ENCODE measurements around the gene TMEM198. TPM values are rescaled to one million over a fixed set of nuclear protein-coding genes. Genes with fewer than 3 reads are reported as not detected.

Gene TMEM198
- total and polyA plus RNA-seq, 9 of the 15 experiments (the other 6 are each of a cell fraction or from before 2014, with no cell fraction given): 0.03 to 3.8 (median 1.0) TPM

DNA sequence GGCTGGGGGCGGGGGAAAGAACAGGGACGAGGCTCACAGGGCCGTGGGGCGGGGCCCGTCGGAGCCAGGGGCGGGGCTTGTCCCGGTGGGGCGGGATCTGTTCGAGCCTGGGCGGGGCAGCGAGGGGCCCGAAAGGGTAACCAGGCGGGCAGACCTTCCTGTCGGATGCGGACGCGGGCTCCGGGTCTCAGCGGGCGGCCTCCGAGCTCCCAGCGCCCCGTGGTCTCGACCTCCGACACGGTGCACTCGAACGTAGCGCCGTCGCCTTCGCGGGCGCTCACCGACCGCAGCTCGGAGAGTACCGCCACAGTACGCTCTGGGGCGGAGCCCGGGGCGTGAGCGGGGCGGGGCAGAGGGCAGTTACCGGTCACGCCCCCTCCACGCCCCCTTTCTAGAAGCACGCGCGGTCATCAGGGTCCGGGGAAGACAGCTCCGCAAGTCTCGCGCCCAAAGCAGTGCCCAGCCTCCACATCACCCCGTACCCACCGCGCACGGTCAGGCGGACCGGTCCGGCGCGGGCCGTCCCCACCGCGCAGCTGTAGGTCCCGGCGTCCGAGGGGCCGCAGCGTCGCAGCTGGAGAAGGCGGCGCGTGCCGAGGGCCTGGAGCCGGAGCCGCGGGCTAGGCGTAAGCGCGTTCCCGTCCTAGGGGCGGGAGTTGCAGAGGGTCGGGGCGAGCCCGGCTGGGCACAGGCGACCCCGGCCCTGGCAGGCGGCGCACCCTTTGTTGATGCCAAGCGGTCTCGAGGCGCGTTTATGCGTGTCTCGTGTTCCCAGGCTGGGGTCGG, 8.7 kb downstream of the TMEM198 start (continued):
- TF ChIP-seq, protein P1, sequence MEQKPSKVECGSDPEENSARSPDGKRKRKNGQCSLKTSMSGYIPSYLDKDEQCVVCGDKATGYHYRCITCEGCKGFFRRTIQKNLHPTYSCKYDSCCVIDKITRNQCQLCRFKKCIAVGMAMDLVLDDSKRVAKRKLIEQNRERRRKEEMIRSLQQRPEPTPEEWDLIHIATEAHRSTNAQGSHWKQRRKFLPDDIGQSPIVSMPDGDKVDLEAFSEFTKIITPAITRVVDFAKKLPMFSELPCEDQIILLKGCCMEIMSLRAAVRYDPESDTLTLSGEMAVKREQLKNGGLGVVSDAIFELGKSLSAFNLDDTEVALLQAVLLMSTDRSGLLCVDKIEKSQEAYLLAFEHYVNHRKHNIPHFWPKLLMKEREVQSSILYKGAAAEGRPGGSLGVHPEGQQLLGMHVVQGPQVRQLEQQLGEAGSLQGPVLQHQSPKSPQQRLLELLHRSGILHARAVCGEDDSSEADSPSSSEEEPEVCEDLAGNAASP (IDR thresholded peaks at IDR 0.05): no peak
- TF ChIP-seq, protein P2, sequence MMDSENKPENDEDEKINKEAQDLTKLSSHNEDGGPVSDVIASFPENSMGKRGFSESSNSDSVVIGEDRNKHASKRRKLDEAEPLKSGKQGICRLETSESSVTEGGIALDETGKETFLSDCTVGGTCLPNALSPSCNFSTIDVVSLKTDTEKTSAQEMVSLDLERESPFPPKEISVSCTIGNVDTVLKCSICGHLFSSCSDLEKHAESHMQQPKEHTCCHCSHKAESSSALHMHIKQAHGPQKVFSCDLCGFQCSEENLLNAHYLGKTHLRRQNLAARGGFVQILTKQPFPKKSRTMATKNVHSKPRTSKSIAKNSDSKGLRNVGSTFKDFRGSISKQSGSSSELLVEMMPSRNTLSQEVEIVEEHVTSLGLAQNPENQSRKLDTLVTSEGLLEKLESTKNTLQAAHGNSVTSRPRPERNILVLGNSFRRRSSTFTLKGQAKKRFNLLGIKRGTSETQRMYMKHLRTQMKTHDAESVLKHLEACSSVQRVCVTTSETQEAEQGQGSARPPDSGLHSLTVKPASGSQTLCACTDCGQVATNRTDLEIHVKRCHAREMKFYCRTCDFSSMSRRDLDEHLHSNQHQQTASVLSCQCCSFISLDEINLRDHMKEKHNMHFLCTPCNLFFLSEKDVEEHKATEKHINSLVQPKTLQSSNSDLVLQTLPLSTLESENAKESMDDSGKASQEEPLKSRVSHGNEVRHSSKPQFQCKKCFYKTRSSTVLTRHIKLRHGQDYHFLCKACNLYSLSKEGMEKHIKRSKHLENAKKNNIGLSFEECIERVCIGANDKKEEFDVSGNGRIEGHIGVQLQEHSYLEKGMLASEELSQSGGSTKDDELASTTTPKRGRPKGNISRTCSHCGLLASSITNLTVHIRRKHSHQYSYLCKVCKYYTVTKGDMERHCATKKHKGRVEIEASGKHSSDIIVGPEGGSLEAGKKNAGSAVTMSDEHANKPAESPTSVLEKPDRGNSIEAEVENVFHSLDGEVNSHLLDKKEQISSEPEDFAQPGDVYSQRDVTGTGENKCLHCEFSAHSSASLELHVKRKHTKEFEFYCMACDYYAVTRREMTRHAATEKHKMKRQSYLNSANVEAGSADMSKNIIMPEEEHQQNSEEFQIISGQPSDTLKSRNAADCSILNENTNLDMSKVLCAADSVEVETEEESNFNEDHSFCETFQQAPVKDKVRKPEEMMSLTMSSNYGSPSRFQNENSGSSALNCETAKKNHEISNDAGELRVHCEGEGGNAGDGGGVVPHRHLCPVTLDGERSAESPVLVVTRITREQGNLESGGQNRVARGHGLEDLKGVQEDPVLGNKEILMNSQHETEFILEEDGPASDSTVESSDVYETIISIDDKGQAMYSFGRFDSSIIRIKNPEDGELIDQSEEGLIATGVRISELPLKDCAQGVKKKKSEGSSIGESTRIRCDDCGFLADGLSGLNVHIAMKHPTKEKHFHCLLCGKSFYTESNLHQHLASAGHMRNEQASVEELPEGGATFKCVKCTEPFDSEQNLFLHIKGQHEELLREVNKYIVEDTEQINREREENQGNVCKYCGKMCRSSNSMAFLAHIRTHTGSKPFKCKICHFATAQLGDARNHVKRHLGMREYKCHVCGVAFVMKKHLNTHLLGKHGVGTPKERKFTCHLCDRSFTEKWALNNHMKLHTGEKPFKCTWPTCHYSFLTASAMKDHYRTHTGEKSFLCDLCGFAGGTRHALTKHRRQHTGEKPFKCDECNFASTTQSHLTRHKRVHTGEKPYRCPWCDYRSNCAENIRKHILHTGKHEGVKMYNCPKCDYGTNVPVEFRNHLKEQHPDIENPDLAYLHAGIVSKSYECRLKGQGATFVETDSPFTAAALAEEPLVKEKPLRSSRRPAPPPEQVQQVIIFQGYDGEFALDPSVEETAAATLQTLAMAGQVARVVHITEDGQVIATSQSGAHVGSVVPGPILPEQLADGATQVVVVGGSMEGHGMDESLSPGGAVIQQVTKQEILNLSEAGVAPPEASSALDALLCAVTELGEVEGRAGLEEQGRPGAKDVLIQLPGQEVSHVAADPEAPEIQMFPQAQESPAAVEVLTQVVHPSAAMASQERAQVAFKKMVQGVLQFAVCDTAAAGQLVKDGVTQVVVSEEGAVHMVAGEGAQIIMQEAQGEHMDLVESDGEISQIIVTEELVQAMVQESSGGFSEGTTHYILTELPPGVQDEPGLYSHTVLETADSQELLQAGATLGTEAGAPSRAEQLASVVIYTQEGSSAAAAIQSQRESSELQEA (IDR thresholded peaks at IDR 0.05; ENCODE audit: low read depth): no peak
- TF ChIP-seq HNRNPL (IDR thresholded peaks at IDR 0.05; ENCODE audit: low read depth, low read length): 0 out of 2 replicates have a peak, but pooled peaks have one; percentile 45
- peak; percentile 73 for TF ChIP-seq POLR2G (IDR thresholded peaks at IDR 0.05; ENCODE audit: low read depth, low read length)
- peak in 1 of 2 experiments; percentile 67; a peak in 2 of 4 replicates for TF ChIP-seq HDAC1 (IDR thresholded peaks at IDR 0.05)
- no peak; the same call in 1 of the 2 replicates for TF ChIP-seq CREB1 (IDR thresholded peaks at IDR 0.05)
- no peak for TF ChIP-seq CREB1 (CRISPR knock-in tag; IDR thresholded peaks at IDR 0.05)
- TF ChIP-seq SAP30 (IDR thresholded peaks at IDR 0.05; ENCODE audit: borderline replicate concordance, insufficient read depth, low read depth, low read length, poor library complexity, severe bottlenecking): peak; percentile 75
- TF ChIP-seq, protein P3, sequence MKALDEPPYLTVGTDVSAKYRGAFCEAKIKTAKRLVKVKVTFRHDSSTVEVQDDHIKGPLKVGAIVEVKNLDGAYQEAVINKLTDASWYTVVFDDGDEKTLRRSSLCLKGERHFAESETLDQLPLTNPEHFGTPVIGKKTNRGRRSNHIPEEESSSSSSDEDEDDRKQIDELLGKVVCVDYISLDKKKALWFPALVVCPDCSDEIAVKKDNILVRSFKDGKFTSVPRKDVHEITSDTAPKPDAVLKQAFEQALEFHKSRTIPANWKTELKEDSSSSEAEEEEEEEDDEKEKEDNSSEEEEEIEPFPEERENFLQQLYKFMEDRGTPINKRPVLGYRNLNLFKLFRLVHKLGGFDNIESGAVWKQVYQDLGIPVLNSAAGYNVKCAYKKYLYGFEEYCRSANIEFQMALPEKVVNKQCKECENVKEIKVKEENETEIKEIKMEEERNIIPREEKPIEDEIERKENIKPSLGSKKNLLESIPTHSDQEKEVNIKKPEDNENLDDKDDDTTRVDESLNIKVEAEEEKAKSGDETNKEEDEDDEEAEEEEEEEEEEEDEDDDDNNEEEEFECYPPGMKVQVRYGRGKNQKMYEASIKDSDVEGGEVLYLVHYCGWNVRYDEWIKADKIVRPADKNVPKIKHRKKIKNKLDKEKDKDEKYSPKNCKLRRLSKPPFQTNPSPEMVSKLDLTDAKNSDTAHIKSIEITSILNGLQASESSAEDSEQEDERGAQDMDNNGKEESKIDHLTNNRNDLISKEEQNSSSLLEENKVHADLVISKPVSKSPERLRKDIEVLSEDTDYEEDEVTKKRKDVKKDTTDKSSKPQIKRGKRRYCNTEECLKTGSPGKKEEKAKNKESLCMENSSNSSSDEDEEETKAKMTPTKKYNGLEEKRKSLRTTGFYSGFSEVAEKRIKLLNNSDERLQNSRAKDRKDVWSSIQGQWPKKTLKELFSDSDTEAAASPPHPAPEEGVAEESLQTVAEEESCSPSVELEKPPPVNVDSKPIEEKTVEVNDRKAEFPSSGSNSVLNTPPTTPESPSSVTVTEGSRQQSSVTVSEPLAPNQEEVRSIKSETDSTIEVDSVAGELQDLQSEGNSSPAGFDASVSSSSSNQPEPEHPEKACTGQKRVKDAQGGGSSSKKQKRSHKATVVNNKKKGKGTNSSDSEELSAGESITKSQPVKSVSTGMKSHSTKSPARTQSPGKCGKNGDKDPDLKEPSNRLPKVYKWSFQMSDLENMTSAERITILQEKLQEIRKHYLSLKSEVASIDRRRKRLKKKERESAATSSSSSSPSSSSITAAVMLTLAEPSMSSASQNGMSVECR (CRISPR knock-in tag; IDR thresholded peaks at IDR 0.05): peak; percentile 88; the same call in 1 of the 2 replicates
- no peak for TF ChIP-seq KHSRP (IDR thresholded peaks at IDR 0.05)
- TF ChIP-seq NFYB (IDR thresholded peaks at IDR 0.05; ENCODE audit: extremely low read depth, insufficient read length): no peak
- TF ChIP-seq ZNF23 (CRISPR knock-in tag; IDR thresholded peaks at IDR 0.05): no peak
- peak; percentile 78; the same call in 1 of the 2 replicates for TF ChIP-seq KLF13 (tag; IDR thresholded peaks at IDR 0.05; ENCODE audit: borderline replicate concordance, low read depth)

Data from K562 (cell line).